HepG2 (cell line): Measurements from ENCODE around the gene ZKSCAN8. TPM values are rescaled to one million over a fixed set of nuclear protein-coding genes. Genes with fewer than 3 reads are reported as not detected.
A peak's percentile ranks its signal among the peaks of the same experiment; 100 is the strongest.

Experiments
- ARNTL ChIP-seq: sonication (generic); formaldehyde crosslinking; IDR thresholded peaks from 2 replicates; pipeline ENCODE4 v1.4.0; 2020; ENCODE audit warnings: mild to moderate bottlenecking, missing genetic modification reagents
- ATF7 ChIP-seq, 2 experiments: fragments of 450-650 bp in 1 of 2; sonication (generic) in 1 of 2; formaldehyde crosslinking in 1 of 2; IDR thresholded peaks; 2 replicates each; pipeline versions ENCODE4 v1.4.0 to v1.6.1; 2016 to 2020; ENCODE audit warnings: antibody characterized with exemption in 1 of 2, mild to moderate bottlenecking in 1 of 2, missing genetic modification reagents in 1 of 2
- CENPT ChIP-seq: sonication (generic); formaldehyde crosslinking; IDR thresholded peaks from 2 replicates; pipeline ENCODE4 v1.8.0; 2022; ENCODE audit warnings: low read depth, mild to moderate bottlenecking, moderate library complexity, missing genetic modification reagents
- ELF4 ChIP-seq: sonication (generic); formaldehyde crosslinking; IDR thresholded peaks from 2 replicates; pipeline ENCODE4 v1.5.0; 2020; ENCODE audit warnings: missing genetic modification reagents, mild to moderate bottlenecking, moderate library complexity, borderline replicate concordance
- GMEB2 ChIP-seq: IDR thresholded peaks from 2 replicates; pipeline ENCODE4 v1.6.1; 2016; ENCODE audit warnings: missing biosample characterization, missing genetic modification reagents, low read depth
- GPBP1L1 ChIP-seq: sonication (generic); formaldehyde crosslinking; IDR thresholded peaks from 2 replicates; pipeline ENCODE4 v1.5.0; 2020; ENCODE audit warnings: mild to moderate bottlenecking, missing genetic modification reagents
- HDAC6 ChIP-seq: fragments of 200-600 bp; sonication (generic); IDR thresholded peaks from 2 replicates; pipeline ENCODE4 v1.7.0; 2017; ENCODE audit warnings: mild to moderate bottlenecking, antibody characterized with exemption, low read length, low read depth
- KDM5A ChIP-seq: fragments of 200-600 bp; sonication (generic); IDR thresholded peaks from 2 replicates; pipeline ENCODE4 v1.7.0; 2018; ENCODE audit warnings: antibody characterized with exemption, mild to moderate bottlenecking, low read length, borderline replicate concordance
- KMT2A ChIP-seq: sonication (generic); formaldehyde crosslinking; IDR thresholded peaks from 2 replicates; pipeline ENCODE4 v1.4.0; 2020; ENCODE audit warnings: missing genetic modification reagents
- NFE2L2 ChIP-seq: fragments of 150-350 bp; IDR thresholded peaks from 2 replicates; pipeline ENCODE4 v1.6.1; 2014; ENCODE audit warnings: low read length
- RBFOX2 ChIP-seq: fragments of 200-400 bp; formaldehyde crosslinking; IDR thresholded peaks from 2 replicates; pipeline ENCODE4 v1.6.1; 2017; ENCODE audit warnings: low read depth, mild to moderate bottlenecking, low read length
- REPIN1 ChIP-seq: sonication (generic); formaldehyde crosslinking; IDR thresholded peaks from 2 replicates; pipeline ENCODE4 v1.8.0; 2022; ENCODE audit warnings: missing genetic modification reagents, low read depth, mild to moderate bottlenecking, borderline replicate concordance
- SALL2 ChIP-seq: sonication (generic); formaldehyde crosslinking; IDR thresholded peaks from 2 replicates; pipeline ENCODE4 v1.8.1; 2023; ENCODE audit warnings: mild to moderate bottlenecking, missing genetic modification reagents, inconsistent platforms
- SETDB1 ChIP-seq: sonication (generic); formaldehyde crosslinking; IDR thresholded peaks from 2 replicates; pipeline ENCODE4 v1.5.1; 2020; ENCODE audit warnings: missing genetic modification reagents, mild to moderate bottlenecking, borderline replicate concordance
- SMC3 ChIP-seq: IDR thresholded peaks from 2 replicates; pipeline ENCODE4 v1.6.1; 2011; ENCODE audit warnings: low read length, improper control_type of control experiment
- SRF ChIP-seq: IDR thresholded peaks from 2 replicates; pipeline ENCODE4 v1.6.1; 2011; ENCODE audit warnings: mild to moderate bottlenecking, low read depth, low read length, moderate library complexity
- TCF7 ChIP-seq: sonication (generic); IDR thresholded peaks from 2 replicates; pipeline ENCODE4 v1.6.1; 2016; ENCODE audit warnings: antibody characterized with exemption, low read depth
- ZC3H4 ChIP-seq: sonication (generic); formaldehyde crosslinking; IDR thresholded peaks from 2 replicates; pipeline ENCODE4 v1.4.0; 2020; ENCODE audit warnings: missing genetic modification reagents, borderline replicate concordance
- ZNF317 ChIP-seq: sonication (generic); formaldehyde crosslinking; IDR thresholded peaks from 2 replicates; pipeline ENCODE4 v1.5.0; 2020; ENCODE audit warnings: mild to moderate bottlenecking, missing genetic modification reagents
- ZNF337 ChIP-seq: sonication (generic); formaldehyde crosslinking; IDR thresholded peaks from 2 replicates; pipeline ENCODE4 v1.5.1; 2020; ENCODE audit warnings: missing genetic modification reagents, low read depth, mild to moderate bottlenecking, borderline replicate concordance
- ZNF350 ChIP-seq: sonication (generic); formaldehyde crosslinking; IDR thresholded peaks from 2 replicates; pipeline ENCODE4 v1.4.0; 2020; ENCODE audit warnings: mild to moderate bottlenecking, low read depth, missing genetic modification reagents, borderline replicate concordance
- ZNF430 ChIP-seq: sonication (generic); formaldehyde crosslinking; IDR thresholded peaks from 2 replicates; pipeline ENCODE4 v1.9.0; 2021; ENCODE audit warnings: mild to moderate bottlenecking, missing genetic modification reagents
- ZNF543 ChIP-seq: sonication (generic); formaldehyde crosslinking; IDR thresholded peaks from 2 replicates; pipeline ENCODE4 v1.4.0; 2020; ENCODE audit warnings: mild to moderate bottlenecking, missing genetic modification reagents
- polyA plus RNA-seq, 8 experiments: library from polyadenylated mRNA; depleted of rRNA in 3 of 8; stranded (reverse) in 7 of 8; unstranded in 1 of 8; fragments of >200 nt; fragmentation: Illumina TruSeq in 4 of 8; extraction: Trizol in 4 of 8; gene quantifications; 2 replicates each; pipeline versions ENCODE4 v1.2.1 to v1.2.3, GENCODE V29; 2011 to 2016; ENCODE audit warnings: low read depth in 4 of 8, missing spikeins in 1 of 8, mixed read lengths in 1 of 8; ENCODE audit not compliant: insufficient read depth in 1 of 8
- total RNA-seq, 5 experiments: library from RNA; depleted of rRNA; stranded (reverse); fragments of >200 nt; fragmentation: Illumina TruSeq; extraction: Trizol; gene quantifications; 2 replicates each; pipeline ENCODE4 v1.2.3, GENCODE V29; 2016; ENCODE audit warnings: low read depth in 1 of 5
- TF ChIP-seq, protein P1 (sequence below): sonication (generic); formaldehyde crosslinking; IDR thresholded peaks from 2 replicates; pipeline ENCODE4 v1.8.0; 2022; ENCODE audit warnings: mild to moderate bottlenecking, missing genetic modification reagents; ENCODE audit not compliant: insufficient replicate concordance
- TF ChIP-seq, protein P2 (sequence below): fragments of 450-650 bp; IDR thresholded peaks from 2 replicates; pipeline ENCODE4 v1.6.1; 2016

The ZKSCAN8 gene
- total and polyA plus RNA-seq, 2 of the 13 experiments (the other 11 are each of a cell fraction or from before 2014, with no cell fraction given) = 12.4 to 20.9 TPM

- no peak for TF ChIP-seq HDAC6
- TF ChIP-seq KDM5A = peak; percentile 96
- peak; percentile 71 for TF ChIP-seq RBFOX2
- no peak for TF ChIP-seq SRF
- TF ChIP-seq, protein P1, sequence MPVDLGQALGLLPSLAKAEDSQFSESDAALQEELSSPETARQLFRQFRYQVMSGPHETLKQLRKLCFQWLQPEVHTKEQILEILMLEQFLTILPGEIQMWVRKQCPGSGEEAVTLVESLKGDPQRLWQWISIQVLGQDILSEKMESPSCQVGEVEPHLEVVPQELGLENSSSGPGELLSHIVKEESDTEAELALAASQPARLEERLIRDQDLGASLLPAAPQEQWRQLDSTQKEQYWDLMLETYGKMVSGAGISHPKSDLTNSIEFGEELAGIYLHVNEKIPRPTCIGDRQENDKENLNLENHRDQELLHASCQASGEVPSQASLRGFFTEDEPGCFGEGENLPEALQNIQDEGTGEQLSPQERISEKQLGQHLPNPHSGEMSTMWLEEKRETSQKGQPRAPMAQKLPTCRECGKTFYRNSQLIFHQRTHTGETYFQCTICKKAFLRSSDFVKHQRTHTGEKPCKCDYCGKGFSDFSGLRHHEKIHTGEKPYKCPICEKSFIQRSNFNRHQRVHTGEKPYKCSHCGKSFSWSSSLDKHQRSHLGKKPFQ = no peak
- TF ChIP-seq ELF4 = peak; percentile 94
- no peak for TF ChIP-seq NFE2L2
- no peak for TF ChIP-seq TCF7
- no peak for TF ChIP-seq SETDB1 (CRISPR knock-in tag)
- peak; percentile 89 for TF ChIP-seq ZNF350 (CRISPR knock-in tag)
- peak; percentile 89; the same call in 1 of the 2 replicates for TF ChIP-seq SALL2
- TF ChIP-seq KMT2A (CRISPR knock-in tag) = peak; percentile 98
- TF ChIP-seq SMC3 = no peak
- TF ChIP-seq, protein P2, sequence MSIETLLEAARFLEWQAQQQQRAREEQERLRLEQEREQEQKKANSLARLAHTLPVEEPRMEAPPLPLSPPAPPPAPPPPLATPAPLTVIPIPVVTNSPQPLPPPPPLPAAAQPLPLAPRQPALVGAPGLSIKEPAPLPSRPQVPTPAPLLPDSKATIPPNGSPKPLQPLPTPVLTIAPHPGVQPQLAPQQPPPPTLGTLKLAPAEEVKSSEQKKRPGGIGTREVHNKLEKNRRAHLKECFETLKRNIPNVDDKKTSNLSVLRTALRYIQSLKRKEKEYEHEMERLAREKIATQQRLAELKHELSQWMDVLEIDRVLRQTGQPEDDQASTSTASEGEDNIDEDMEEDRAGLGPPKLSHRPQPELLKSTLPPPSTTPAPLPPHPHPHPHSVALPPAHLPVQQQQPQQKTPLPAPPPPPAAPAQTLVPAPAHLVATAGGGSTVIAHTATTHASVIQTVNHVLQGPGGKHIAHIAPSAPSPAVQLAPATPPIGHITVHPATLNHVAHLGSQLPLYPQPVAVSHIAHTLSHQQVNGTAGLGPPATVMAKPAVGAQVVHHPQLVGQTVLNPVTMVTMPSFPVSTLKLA = no peak
- TF ChIP-seq ZNF337 (CRISPR knock-in tag) = 0 out of 2 replicates have a peak, but pooled peaks have one; percentile 55
- no peak; the same call in 1 of the 2 replicates for TF ChIP-seq ZC3H4 (CRISPR knock-in tag)
- TF ChIP-seq ZNF430 = peak; percentile 67
- TF ChIP-seq ARNTL (CRISPR knock-in tag) = peak; percentile 62; the same call in 1 of the 2 replicates
- 0 out of 2 replicates have a peak, but pooled peaks have one; percentile 32 for TF ChIP-seq ZNF543 (CRISPR knock-in tag)
- no peak for TF ChIP-seq GPBP1L1 (CRISPR knock-in tag)
- peak; percentile 47; the same call in 1 of the 2 replicates for TF ChIP-seq GMEB2 (CRISPR knock-in tag)
- no peak for TF ChIP-seq CENPT (CRISPR knock-in tag)
- peak; percentile 84; the same call in 1 of the 2 replicates for TF ChIP-seq REPIN1
- TF ChIP-seq ATF7 (IDR thresholded peaks at IDR 0.05) = no peak
- TF ChIP-seq ATF7 (CRISPR knock-in tag; IDR thresholded peaks at IDR 0.05) = no peak
- TF ChIP-seq ZNF317 = peak; percentile 59; the same call in 1 of the 2 replicates
Observed at GRCh38 chr6:28124350-28124970, 17.2 kb upstream of the ZKSCAN8 start, which contains the start of gene ZSCAN16 (continued).
